Progenitor cell of endocrine pancreas (in vitro differentiated cells): Measurements from ENCODE around the gene SUSD4. TPM values are rescaled to one million over a fixed set of nuclear protein-coding genes. Genes with fewer than 3 reads are reported as not detected.

ENCODE experiments used
- DNase-seq: peaks from one replicate; pipeline ENCODE4 v3.0.0; 2021; ENCODE audit warnings: low spot score; ENCODE audit not compliant: unreplicated experiment
- H3K27ac Mint-ChIP-seq: 2 replicates; pipeline ENCODE4 v1.8.0; 2021; ENCODE audit warnings: mild to moderate bottlenecking, moderate library complexity, mixed read lengths
- H3K27me3 Mint-ChIP-seq: 2 replicates; pipeline ENCODE4 v1.8.0; 2021; ENCODE audit warnings: mixed read lengths
- H3K36me3 Mint-ChIP-seq: 2 replicates; pipeline ENCODE4 v1.8.0; 2022; ENCODE audit warnings: mixed read lengths; ENCODE audit not compliant: insufficient read depth
- H3K4me1 Mint-ChIP-seq: 2 replicates; pipeline ENCODE4 v1.8.0; 2021; ENCODE audit warnings: low read depth, mixed read lengths
- H3K4me3 Mint-ChIP-seq: 2 replicates; pipeline ENCODE4 v1.8.0; 2021; ENCODE audit warnings: low read depth, mild to moderate bottlenecking, moderate library complexity, mixed read lengths
- H3K9me3 Mint-ChIP-seq: 2 replicates; pipeline ENCODE4 v1.8.0; 2021; ENCODE audit warnings: low read depth, mixed read lengths
- total RNA-seq: library from RNA; stranded (reverse); gene quantifications from 2 replicates; pipeline ENCODE4 v1.2.1, GENCODE V29; 2021
- TF ChIP-seq, protein P1 (sequence below): fragments of 200-600 bp; sonication (generic); IDR thresholded peaks from one replicate; pipeline ENCODE4 v1.5.0; 2021; ENCODE audit warnings: antibody characterized with exemption, mild to moderate bottlenecking; ENCODE audit not compliant: unreplicated experiment

Gene SUSD4
- total RNA-seq, 1 donor from 2014 or later = 6.0 TPM

DNA sequence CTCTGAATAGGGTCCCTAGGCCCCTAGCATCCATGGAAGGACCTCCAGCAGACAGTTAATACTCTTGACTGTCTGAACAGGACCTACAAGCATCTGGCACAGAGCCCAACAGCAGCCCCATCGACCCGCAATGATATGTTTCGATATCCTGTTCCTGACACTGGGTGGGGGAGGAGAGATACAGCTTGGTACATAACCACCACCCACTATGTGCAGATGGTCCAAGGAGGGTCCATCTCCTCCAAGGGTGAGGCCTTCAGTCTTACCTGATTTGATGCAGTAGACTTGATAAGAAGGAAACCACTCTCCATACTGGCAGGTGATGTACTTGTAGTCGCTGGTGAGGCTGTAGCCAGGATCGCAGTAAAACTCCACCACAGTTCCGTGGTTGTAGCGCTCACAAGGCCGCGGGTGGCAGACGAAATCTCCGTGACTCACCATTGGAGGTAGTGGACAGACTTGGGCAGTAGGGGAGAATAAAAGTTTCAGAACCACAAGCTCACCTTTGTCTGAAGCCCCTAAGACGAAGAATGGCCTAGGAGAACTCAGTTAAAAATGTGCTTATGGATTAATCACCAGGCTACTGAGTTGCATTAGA, 134.9 kb downstream of the SUSD4 start:
- H3K4me3 Mint-ChIP-seq = no peak overlapping the region
- no peaks in the 10 kb centered on the region for H3K36me3 Mint-ChIP-seq
- H3K4me1 Mint-ChIP-seq = peaks cover 2% of the 10 kb centered on the region
- H3K9me3 Mint-ChIP-seq = no peaks in the 10 kb centered on the region
- H3K27me3 Mint-ChIP-seq = peaks cover 39% of the 10 kb centered on the region
- TF ChIP-seq, protein P1, sequence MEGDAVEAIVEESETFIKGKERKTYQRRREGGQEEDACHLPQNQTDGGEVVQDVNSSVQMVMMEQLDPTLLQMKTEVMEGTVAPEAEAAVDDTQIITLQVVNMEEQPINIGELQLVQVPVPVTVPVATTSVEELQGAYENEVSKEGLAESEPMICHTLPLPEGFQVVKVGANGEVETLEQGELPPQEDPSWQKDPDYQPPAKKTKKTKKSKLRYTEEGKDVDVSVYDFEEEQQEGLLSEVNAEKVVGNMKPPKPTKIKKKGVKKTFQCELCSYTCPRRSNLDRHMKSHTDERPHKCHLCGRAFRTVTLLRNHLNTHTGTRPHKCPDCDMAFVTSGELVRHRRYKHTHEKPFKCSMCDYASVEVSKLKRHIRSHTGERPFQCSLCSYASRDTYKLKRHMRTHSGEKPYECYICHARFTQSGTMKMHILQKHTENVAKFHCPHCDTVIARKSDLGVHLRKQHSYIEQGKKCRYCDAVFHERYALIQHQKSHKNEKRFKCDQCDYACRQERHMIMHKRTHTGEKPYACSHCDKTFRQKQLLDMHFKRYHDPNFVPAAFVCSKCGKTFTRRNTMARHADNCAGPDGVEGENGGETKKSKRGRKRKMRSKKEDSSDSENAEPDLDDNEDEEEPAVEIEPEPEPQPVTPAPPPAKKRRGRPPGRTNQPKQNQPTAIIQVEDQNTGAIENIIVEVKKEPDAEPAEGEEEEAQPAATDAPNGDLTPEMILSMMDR = no peak
- no peak overlapping the region for H3K27ac Mint-ChIP-seq
- DNase-seq = no peak

DNA sequence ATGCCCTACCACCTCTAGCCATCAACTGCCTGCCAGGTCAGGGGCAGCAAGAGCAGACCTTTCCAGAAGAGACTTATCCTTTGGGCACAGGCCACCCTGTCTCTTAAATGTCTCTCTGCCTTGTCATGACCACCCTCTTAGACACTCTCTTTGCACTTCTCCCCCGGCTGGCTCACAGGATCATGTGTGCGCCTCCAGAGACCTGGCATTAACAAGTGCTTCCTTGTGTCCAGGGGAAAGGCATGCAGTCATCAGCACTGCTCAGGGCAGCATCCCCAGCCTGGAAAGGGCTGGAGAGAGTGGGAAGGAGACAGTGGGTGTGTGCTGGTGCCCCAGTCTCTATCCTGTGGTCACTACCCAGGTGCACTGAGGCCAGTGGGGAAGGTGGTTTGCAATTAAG, 135.8 kb downstream of the SUSD4 start:
- Mint-ChIP-seq H3K27me3 (peaks cover 36% of the 10 kb centered on the region), H3K27ac (no peak overlapping the region), H3K36me3 (no peaks in the 10 kb centered on the region), H3K4me3 (no peak overlapping the region), H3K4me1 (no peaks in the 10 kb centered on the region), H3K9me3 (no peaks in the 10 kb centered on the region)
- TF ChIP-seq, protein P1 = no peak
- DNase-seq = no peak

DNA sequence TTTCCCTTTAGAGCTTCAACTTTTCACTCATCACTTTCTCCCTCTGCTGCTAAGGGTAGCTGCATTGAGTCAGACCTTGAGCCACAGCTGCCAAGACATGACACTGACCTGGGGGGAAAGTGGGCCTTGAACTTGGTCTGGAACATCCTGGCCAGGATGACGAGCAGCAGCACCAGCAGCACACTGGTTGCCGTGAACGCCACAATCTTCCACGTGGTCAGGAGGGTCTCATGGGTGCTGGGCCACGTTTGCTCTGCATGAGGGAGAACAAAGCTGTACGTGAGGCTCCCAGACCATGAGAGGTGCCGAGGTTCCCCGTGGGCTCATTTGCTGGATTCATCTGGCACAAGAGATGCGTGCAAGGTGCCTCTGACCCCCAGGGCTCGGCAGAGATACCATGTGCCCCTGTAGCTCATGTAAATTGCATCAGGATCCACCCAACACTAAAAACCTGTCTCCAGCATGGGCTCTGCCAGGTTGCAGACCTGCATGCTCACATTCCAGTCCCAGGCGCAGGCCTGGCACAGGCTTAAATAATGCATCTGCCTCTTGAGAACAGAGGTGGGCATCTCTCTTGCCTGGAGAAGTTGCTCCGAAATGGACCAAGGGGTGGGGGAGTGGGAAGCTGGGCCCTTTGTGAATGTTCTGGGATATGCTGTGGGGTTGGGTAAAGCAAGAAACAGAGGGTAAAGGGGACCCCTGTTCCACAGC, 136.3 kb downstream of the SUSD4 start:
- no peak overlapping the region for H3K27ac Mint-ChIP-seq
- H3K27me3 Mint-ChIP-seq = peaks cover 36% of the 10 kb centered on the region
- H3K36me3 Mint-ChIP-seq = no peaks in the 10 kb centered on the region
- peaks cover 2% of the 10 kb centered on the region for H3K4me1 Mint-ChIP-seq
- TF ChIP-seq, protein P1 = no peak
- no peak overlapping the region for H3K4me3 Mint-ChIP-seq
- no peaks in the 10 kb centered on the region for H3K9me3 Mint-ChIP-seq
- no peak for DNase-seq

DNA sequence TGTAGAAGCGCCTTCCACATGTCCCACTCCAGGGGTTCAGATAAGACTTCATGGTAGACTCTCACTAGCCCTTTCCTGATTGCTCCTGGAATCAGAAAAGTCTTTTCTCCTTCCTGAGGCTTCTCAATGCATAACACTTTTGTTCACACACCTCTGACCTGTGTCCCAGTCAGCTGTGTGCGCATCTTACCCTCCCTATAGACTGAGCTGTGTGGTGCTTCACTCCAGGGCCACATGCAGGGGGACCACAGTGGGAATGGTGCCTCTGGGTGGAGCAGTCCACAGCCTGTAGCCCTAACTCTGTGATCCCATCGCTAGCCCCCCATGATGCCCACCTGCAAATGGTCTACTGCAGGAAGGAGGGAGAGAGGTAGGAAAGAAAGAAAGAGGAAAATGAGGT, 136.9 kb downstream of the SUSD4 start:
- Mint-ChIP-seq H3K27me3 (peaks cover 36% of the 10 kb centered on the region), H3K4me3 (no peak overlapping the region), H3K27ac (no peak overlapping the region), H3K4me1 (peaks cover 2% of the 10 kb centered on the region), H3K9me3 (no peaks in the 10 kb centered on the region), H3K36me3 (no peaks in the 10 kb centered on the region)
- DNase-seq = no peak
- TF ChIP-seq, protein P1 = no peak

DNA sequence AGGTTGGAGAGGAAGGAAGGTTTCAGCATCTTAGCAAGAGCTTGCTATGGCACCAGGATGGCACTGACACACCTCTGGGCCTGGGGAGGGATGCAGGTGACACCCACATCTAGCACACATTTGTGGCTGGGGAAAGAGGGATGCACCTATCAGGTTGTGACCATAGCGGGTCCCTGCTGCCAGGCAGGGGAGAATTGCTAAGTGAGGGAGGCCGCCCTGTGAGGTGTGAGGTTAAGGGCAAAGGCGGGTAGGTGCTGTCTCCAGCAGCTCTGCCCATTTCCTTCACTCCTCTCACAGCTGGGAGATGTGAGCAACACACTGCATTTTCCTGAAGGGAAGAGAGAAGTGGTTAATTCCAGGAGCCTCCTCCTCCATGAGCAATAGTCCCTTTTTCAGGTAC, 137.7 kb downstream of the SUSD4 start:
- Mint-ChIP-seq H3K9me3 (no peaks in the 10 kb centered on the region), H3K36me3 (no peaks in the 10 kb centered on the region), H3K4me1 (peaks cover 2% of the 10 kb centered on the region), H3K27ac (no peak overlapping the region), H3K27me3 (peaks cover 32% of the 10 kb centered on the region), H3K4me3 (no peak overlapping the region)
- no peak for DNase-seq
- TF ChIP-seq, protein P1 = no peak
